IMR-90 (cell line): ENCODE results near the gene SHCBP1L. TPM values are rescaled to one million over a fixed set of nuclear protein-coding genes. Genes with fewer than 3 reads are reported as not detected.
A peak's percentile ranks its signal among the peaks of the same experiment; 100 is the strongest.

Experiments
- ATAC-seq: fragments of 200-7000 bp; cut with Tn5 transposase; 2 replicates; pipeline ENCODE4 v1.9.1; 2020; ENCODE audit warnings: low read depth, mild to moderate bottlenecking, moderate library complexity
- BruUV-seq: library from RNA; stranded (reverse); fragments of 400-500 nt; replicated peaks from 2 replicates; lab custom pipeline; 2021; lab: Mats Ljungman, UMichigan
- CTCF ChIA-PET: fragments of 300-600 bp; formaldehyde crosslinking; extraction: SDS; loops from one replicate; lab custom pipeline; 2021; ENCODE audit warnings: antibody characterized with exemption; lab: Yijun Ruan, JAX
- POLR2A ChIA-PET: fragments of 300-600 bp; sonication (Branson Sonifier 250); formaldehyde crosslinking; loops from one replicate; lab custom pipeline; 2022; ENCODE audit warnings: antibody characterized with exemption; ENCODE audit not compliant: unreplicated experiment; lab: Charles Lee
- DNase-seq: peaks from one replicate; pipeline ENCODE4 v3.0.0; 2013
- H2AFZ ChIP-seq: replicated peaks from 2 replicates; pipeline ENCODE3; 2013; ENCODE audit warnings: low read length, mild to moderate bottlenecking; ENCODE audit not compliant: poor library complexity
- H2AK5ac ChIP-seq: 2 replicates; pipeline ENCODE4 v1.6.1; 2013; ENCODE audit warnings: low read depth, low read length, inconsistent platforms
- H2AK9ac ChIP-seq: replicated peaks from 2 replicates; pipeline ENCODE3; 2013; ENCODE audit warnings: mild to moderate bottlenecking, low read depth, low read length, moderate library complexity; ENCODE audit not compliant: poor library complexity
- H2BK120ac ChIP-seq: 2 replicates; pipeline ENCODE4 v1.6.1; 2013; ENCODE audit warnings: low read depth, low read length, inconsistent platforms
- H2BK15ac ChIP-seq: 3 replicates; pipeline ENCODE4 v1.6.1; 2013; ENCODE audit warnings: low read depth, low read length, inconsistent platforms
- H2BK20ac ChIP-seq: 2 replicates; pipeline ENCODE4 v1.6.1; 2013; ENCODE audit warnings: low read depth, mild to moderate bottlenecking, inconsistent platforms, low read length, moderate library complexity
- H2BK5ac ChIP-seq: 2 replicates; pipeline ENCODE4 v1.6.1; 2013; ENCODE audit warnings: mild to moderate bottlenecking, low read depth, low read length, inconsistent platforms; ENCODE audit not compliant: poor library complexity, severe bottlenecking
- H3K14ac ChIP-seq: replicated peaks from 2 replicates; pipeline ENCODE4 v1.6.1; 2013; ENCODE audit warnings: low read depth, low read length, inconsistent platforms
- H3K18ac ChIP-seq: 2 replicates; pipeline ENCODE4 v1.6.1; 2013; ENCODE audit warnings: low read depth, low read length, control low read depth
- H3K23ac ChIP-seq: 2 replicates; pipeline ENCODE4 v1.6.1; 2013; ENCODE audit warnings: low read depth, low read length, inconsistent platforms
- H3K27ac ChIP-seq: 2 replicates; pipeline ENCODE4 v1.5.1; 2013; ENCODE audit warnings: mild to moderate bottlenecking, control low read depth, low read length; ENCODE audit not compliant: insufficient read depth
- H3K27me3 ChIP-seq: 2 replicates; pipeline ENCODE4 v1.6.1; 2013; ENCODE audit warnings: low read length; ENCODE audit not compliant: control insufficient read depth, insufficient read depth
- H3K36me3 ChIP-seq: 2 replicates; pipeline ENCODE4 v1.6.1; 2013; ENCODE audit warnings: low read length, mixed read lengths; ENCODE audit not compliant: control insufficient read depth, insufficient read depth
- H3K4ac ChIP-seq: 2 replicates; pipeline ENCODE4 v1.6.1; 2013; ENCODE audit warnings: low read depth, low read length, inconsistent platforms
- H3K4me1 ChIP-seq: 2 replicates; pipeline ENCODE4 v1.6.1; 2013; ENCODE audit warnings: low read length, mixed read lengths; ENCODE audit not compliant: control insufficient read depth, insufficient read depth
- H3K4me2 ChIP-seq: 2 replicates; pipeline ENCODE4 v1.6.1; 2013; ENCODE audit warnings: low read depth, mild to moderate bottlenecking, control low read depth, low read length, moderate library complexity
- H3K4me3 ChIP-seq: 2 replicates; pipeline ENCODE4 v1.5.1; 2013; ENCODE audit warnings: low read depth, mild to moderate bottlenecking, control low read depth, low read length, moderate library complexity; ENCODE audit not compliant: insufficient read depth
- H3K56ac ChIP-seq: 2 replicates; pipeline ENCODE4 v1.6.1; 2013; ENCODE audit warnings: low read length, inconsistent platforms; ENCODE audit not compliant: insufficient read depth; ENCODE audit errors: extremely low read depth
- H3K79me1 ChIP-seq, 2 experiments: 2 replicates each; pipeline ENCODE4 v1.6.1; 2013; ENCODE audit warnings: low read length in 2 of 2, inconsistent platforms in 1 of 2, low read depth in 1 of 2
- H3K9ac ChIP-seq: 2 replicates; pipeline ENCODE4 v1.6.1; 2013; ENCODE audit warnings: low read depth, low read length, control low read depth
- H3K9me1 ChIP-seq: 2 replicates; pipeline ENCODE4 v1.6.1; 2013; ENCODE audit warnings: low read length, inconsistent platforms; ENCODE audit not compliant: insufficient read depth
- H3K9me3 ChIP-seq: 2 replicates; pipeline ENCODE4 v1.6.1; 2013; ENCODE audit warnings: low read length; ENCODE audit not compliant: control insufficient read depth, insufficient read depth
- H4K20me1 ChIP-seq: 2 replicates; pipeline ENCODE4 v1.6.1; 2013; ENCODE audit warnings: low read length, inconsistent platforms; ENCODE audit not compliant: insufficient read depth
- H4K5ac ChIP-seq: 2 replicates; pipeline ENCODE4 v1.6.1; 2013; ENCODE audit warnings: mild to moderate bottlenecking, low read depth, low read length, control low read depth
- H4K8ac ChIP-seq, 2 experiments: 2 replicates each; pipeline ENCODE4 v1.6.1; 2013; ENCODE audit warnings: low read depth in 2 of 2, low read length in 2 of 2, control low read depth in 1 of 2, inconsistent platforms in 1 of 2
- H4K91ac ChIP-seq: 2 replicates; pipeline ENCODE4 v1.6.1; 2013; ENCODE audit warnings: low read depth, low read length, inconsistent platforms; ENCODE audit not compliant: insufficient read depth
- BHLHE40 ChIP-seq: fragments of 150-350 bp; IDR thresholded peaks from 2 replicates; pipeline ENCODE4 v1.6.1; 2016; ENCODE audit warnings: mild to moderate bottlenecking, low read depth, low read length
- CEBPB ChIP-seq: IDR thresholded peaks from 2 replicates; pipeline ENCODE4 v1.6.1; 2012; ENCODE audit warnings: low read depth, low read length, improper control_type of control experiment
- CHD1 ChIP-seq: IDR thresholded peaks from 2 replicates; pipeline ENCODE4 v1.6.1; 2012; ENCODE audit warnings: low read depth, low read length, improper control_type of control experiment
- CTCF ChIP-seq: conservative IDR thresholded peaks from 2 replicates; pipeline ENCODE4 v1.5.1; 2012; ENCODE audit warnings: mild to moderate bottlenecking, low read depth, low read length, improper control_type of control experiment
- ELK1 ChIP-seq: fragments of 150-350 bp; IDR thresholded peaks from 2 replicates; pipeline ENCODE4 v1.6.1; 2016; ENCODE audit warnings: low read depth, mild to moderate bottlenecking, low read length, moderate library complexity, borderline replicate concordance
- FOS ChIP-seq: fragments of 150-350 bp; IDR thresholded peaks from 2 replicates; pipeline ENCODE4 v1.6.1; 2016; ENCODE audit warnings: low read depth, low read length
- MAZ ChIP-seq: IDR thresholded peaks from 2 replicates; pipeline ENCODE4 v1.6.1; 2012; ENCODE audit warnings: low read depth, mild to moderate bottlenecking, low read length, improper control_type of control experiment, moderate library complexity, borderline replicate concordance
- MXI1 ChIP-seq: IDR thresholded peaks from 2 replicates; pipeline ENCODE4 v1.6.1; 2012; ENCODE audit warnings: low read depth, mild to moderate bottlenecking, low read length, moderate library complexity, borderline replicate concordance
- NFE2L2 ChIP-seq: fragments of 150-350 bp; IDR thresholded peaks from 2 replicates; pipeline ENCODE4 v1.6.1; 2016; ENCODE audit warnings: low read depth, mild to moderate bottlenecking, low read length
- POLR2A ChIP-seq: IDR thresholded peaks from 2 replicates; pipeline ENCODE4 v1.6.1; 2012; ENCODE audit warnings: mild to moderate bottlenecking, low read depth, low read length
- RAD21 ChIP-seq: IDR thresholded peaks from 2 replicates; pipeline ENCODE4 v1.6.1; 2012; ENCODE audit warnings: low read length, improper control_type of control experiment
- RCOR1 ChIP-seq: IDR thresholded peaks from 2 replicates; pipeline ENCODE4 v1.6.1; 2012; ENCODE audit warnings: mild to moderate bottlenecking, low read length, improper control_type of control experiment; ENCODE audit not compliant: insufficient replicate concordance
- RFX5 ChIP-seq: IDR thresholded peaks from 2 replicates; pipeline ENCODE4 v1.8.0; 2012; ENCODE audit warnings: low read depth, mild to moderate bottlenecking, low read length, moderate library complexity
- SMC3 ChIP-seq: fragments of 150-350 bp; IDR thresholded peaks from 2 replicates; pipeline ENCODE4 v1.6.1; 2016; ENCODE audit warnings: low read depth, mild to moderate bottlenecking, antibody characterized with exemption, low read length, moderate library complexity
- WGBS, 2 experiments: methylation state at CpG; one replicate each; pipeline versions ENCODE4 v1.1.5 to v1.1.7; 2013; ENCODE audit warnings: missing lambda C conversion rate in 2 of 2; ENCODE audit not compliant: insufficient read length in 1 of 2; ENCODE audit errors: extremely low coverage in 2 of 2; 5-methylcytosine and 5-hydroxymethylcytosine counted together
- dilution Hi-C: fragments of 300-500 bp; cut with HindIII; formaldehyde crosslinking; loops from one replicate; pipeline ENCODE4 v1.14.3; 2018; ENCODE audit warnings: low sequenced_read_pairs; ENCODE audit not compliant: unreplicated experiment
- in situ Hi-C: fragments of 300-500 bp; cut with MboI; formaldehyde crosslinking; loops from 3 replicates; pipeline ENCODE4 v1.14.3; 2019; ENCODE audit warnings: low sequenced_read_pairs, inconsistent platforms, mixed read lengths
- intact Hi-C: fragments of 100-400 bp; cut with micrococcal nuclease; formaldehyde crosslinking; loops from 2 replicates; pipeline ENCODE4 v1.10.0; 2022
- polyA plus RNA-seq, 3 experiments: library from polyadenylated mRNA; depleted of rRNA; stranded (reverse); fragments of >200 nt; gene quantifications; 2 replicates each; pipeline ENCODE4 v1.2.3, GENCODE V29; 2012; ENCODE audit warnings: low replicate concordance in 1 of 3
- total RNA-seq: library from RNA; depleted of rRNA; stranded (reverse); fragments of >200 nt; gene quantifications from 2 replicates; pipeline ENCODE4 v1.2.3, GENCODE V29; 2012

The SHCBP1L gene
- total and polyA plus RNA-seq, 2 of the 4 experiments (the other 2 are of a cell fraction): not detected

GRCh38 chr1:182972829-182973228, 19.9 kb upstream of the SHCBP1L start:
- Histone ChIP-seq H3K14ac (no peak overlapping the region), H3K4me1 (peaks cover 5% of the 10 kb centered on the region; the same call in 1 of the 2 replicates)
- in situ Hi-C loops: loop anchor here (25.0 kb wide), 2 partner anchors 139 to 264 kb away; no protein-coding TSS in a partner anchor

More at GRCh38 chr1:182972829-182973228, 19.9 kb upstream of the SHCBP1L start:
- H3K9me3 ChIP-seq: no peaks in the 10 kb centered on the region
- ATAC-seq: no peak
- no peak overlapping the region for H3K18ac ChIP-seq
- H3K4me3 ChIP-seq: no peak overlapping the region
- no peaks in the 10 kb centered on the region for H4K20me1 ChIP-seq
- H3K56ac ChIP-seq: no peak overlapping the region
- H3K9me1 ChIP-seq: no peaks in the 10 kb centered on the region
- CTCF ChIA-PET: no interaction called here
- no peak for TF ChIP-seq BHLHE40
- TF ChIP-seq SMC3: no peak
- no peak for TF ChIP-seq CHD1
- TF ChIP-seq MXI1: no peak
- TF ChIP-seq NFE2L2: no peak
- no peak for TF ChIP-seq ELK1
- no peak for TF ChIP-seq RAD21
- no peak for TF ChIP-seq CEBPB
- TF ChIP-seq RCOR1: no peak
- TF ChIP-seq POLR2A: no peak
- TF ChIP-seq MAZ: no peak
- no peak for TF ChIP-seq FOS
- TF ChIP-seq CTCF: no peak
- TF ChIP-seq RFX5: no peak
- no peak overlapping the region for H4K8ac ChIP-seq
- H2BK5ac ChIP-seq: no peak overlapping the region
- no peak overlapping the region for H3K27ac ChIP-seq
- no peak for DNase-seq
- H2BK120ac ChIP-seq: no peak overlapping the region
- no peaks in the 10 kb centered on the region for H3K79me1 ChIP-seq
- BruUV-seq: no TSS peak
- no peak overlapping the region for H2AK9ac ChIP-seq
- H2BK20ac ChIP-seq: no peak overlapping the region
- no peaks in the 10 kb centered on the region for H3K36me3 ChIP-seq
- no peak overlapping the region for H4K91ac ChIP-seq
- no peak overlapping the region for H3K23ac ChIP-seq
- dilution Hi-C loops (no loop called here), intact Hi-C loops (no loop called here)
- no CpG with 5 or more reads among the region's 6 CpGs for whole genome bisulfite sequencing, 2 experiments
- H3K4ac ChIP-seq: no peak overlapping the region
- no peak overlapping the region for H4K5ac ChIP-seq
- H3K9ac ChIP-seq: no peak overlapping the region
- POLR2A ChIA-PET: no interaction called here
- peak overlapping the region; percentile 28; the same call in 1 of the 3 replicates for H2BK15ac ChIP-seq
- H3K27me3 ChIP-seq: no peaks in the 10 kb centered on the region
- no peak overlapping the region for H2AK5ac ChIP-seq
- H2AFZ ChIP-seq: no peak overlapping the region
- H3K4me2 ChIP-seq: no peak overlapping the region
